ENCODE data around the gene MGAT5B. TPM values are rescaled to one million over a fixed set of nuclear protein-coding genes. Genes with fewer than 3 reads are reported as not detected.

MGAT5B gene
- total and polyA plus RNA-seq, 2 donors (not counting 1 experiment from before 2014, with no cell fraction given), result 0.15 to 37.8 TPM

DNA sequence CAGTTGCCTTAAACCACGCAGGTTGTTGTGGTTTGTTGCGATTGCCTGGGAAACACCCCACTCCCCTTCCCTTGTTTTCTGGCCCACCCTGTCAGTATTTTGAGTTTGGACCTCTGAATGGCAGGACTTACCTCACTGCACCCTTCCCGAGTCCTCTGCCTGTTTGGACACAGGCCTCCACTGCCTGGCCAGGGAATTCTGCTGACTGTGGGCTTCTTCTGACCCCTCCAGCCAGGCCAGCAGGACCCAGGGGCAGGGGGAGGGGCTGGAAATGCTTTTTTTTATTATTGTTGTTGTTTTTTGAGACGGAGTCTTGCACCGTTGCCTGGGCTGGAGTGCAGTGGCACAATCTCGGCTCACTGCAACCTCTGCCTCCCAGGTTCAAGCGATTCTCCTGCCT lies 4.2 kb upstream of the MGAT5B start:
- no peak overlapping the region for H2AFZ ChIP-seq (ENCODE audit: insufficient read depth, low read depth, low read length, poor library complexity, severe bottlenecking)
- WGBS (ENCODE audit: insufficient coverage), result 97% methylated on average over 4 of the region's 7 CpGs
- peaks cover 0 to 23% (median 6%) of the 10 kb centered on the region in 4 experiments for H3K27me3 ChIP-seq (replicated peaks in 1 of 4; ENCODE audit: control extremely low read depth in 1 of 4, control insufficient read depth in 3 of 4, insufficient read depth in 4 of 4, low read length in 3 of 4)
- H3K27me3 Mint-ChIP-seq, result peaks cover 35% of the 10 kb centered on the region
- H3K4me1 Mint-ChIP-seq, result peaks cover 5% of the 10 kb centered on the region
- no peak for DNase-seq
- TF ChIP-seq, protein P1, sequence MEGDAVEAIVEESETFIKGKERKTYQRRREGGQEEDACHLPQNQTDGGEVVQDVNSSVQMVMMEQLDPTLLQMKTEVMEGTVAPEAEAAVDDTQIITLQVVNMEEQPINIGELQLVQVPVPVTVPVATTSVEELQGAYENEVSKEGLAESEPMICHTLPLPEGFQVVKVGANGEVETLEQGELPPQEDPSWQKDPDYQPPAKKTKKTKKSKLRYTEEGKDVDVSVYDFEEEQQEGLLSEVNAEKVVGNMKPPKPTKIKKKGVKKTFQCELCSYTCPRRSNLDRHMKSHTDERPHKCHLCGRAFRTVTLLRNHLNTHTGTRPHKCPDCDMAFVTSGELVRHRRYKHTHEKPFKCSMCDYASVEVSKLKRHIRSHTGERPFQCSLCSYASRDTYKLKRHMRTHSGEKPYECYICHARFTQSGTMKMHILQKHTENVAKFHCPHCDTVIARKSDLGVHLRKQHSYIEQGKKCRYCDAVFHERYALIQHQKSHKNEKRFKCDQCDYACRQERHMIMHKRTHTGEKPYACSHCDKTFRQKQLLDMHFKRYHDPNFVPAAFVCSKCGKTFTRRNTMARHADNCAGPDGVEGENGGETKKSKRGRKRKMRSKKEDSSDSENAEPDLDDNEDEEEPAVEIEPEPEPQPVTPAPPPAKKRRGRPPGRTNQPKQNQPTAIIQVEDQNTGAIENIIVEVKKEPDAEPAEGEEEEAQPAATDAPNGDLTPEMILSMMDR (IDR thresholded peaks at IDR 0.05), result no peak
- TF ChIP-seq EZH2 (IDR thresholded peaks at IDR 0.05; ENCODE audit: borderline replicate concordance, insufficient read depth, low read depth, low read length, poor library complexity, severe bottlenecking), result no peak
- no peak overlapping the region for H3K4me3 ChIP-seq (ENCODE audit: control extremely low read depth in 1 of 5, extremely low read depth in 1 of 5, insufficient read depth in 1 of 5, low read depth in 2 of 5, low read length in 4 of 5)
- no peaks in the 10 kb centered on the region for H4K20me1 ChIP-seq (ENCODE audit: control insufficient read depth, insufficient read depth, low read length, poor library complexity, severe bottlenecking)
- POLR2A ChIA-PET, result no interaction called here
- H3K9ac ChIP-seq (ENCODE audit: low read length), result no peak overlapping the region
- H3K9me3 ChIP-seq (ENCODE audit: control extremely low read depth in 1 of 3, control insufficient read depth in 2 of 3, insufficient read depth in 1 of 3, low read length in 2 of 3), result no peaks in the 10 kb centered on the region
- CTCF ChIA-PET, result interaction anchor here (12.2 kb wide), 1 partner anchor 199 kb away, joined by 426 read pairs; no protein-coding TSS in a partner anchor
- H3K79me2 ChIP-seq (ENCODE audit: control insufficient read depth, insufficient read depth, low read length), result no peaks in the 10 kb centered on the region
- no peak for ATAC-seq (ENCODE audit: low read depth)
- H3K4me3 Mint-ChIP-seq, result no peak overlapping the region
- intact Hi-C loops (cut with micrococcal nuclease), result no loop called here
- no peaks in the 10 kb centered on the region for H3K36me3 ChIP-seq (replicated peaks in 1 of 2; ENCODE audit: control extremely low read depth in 1 of 2, control insufficient read depth in 1 of 2, extremely low read depth in 1 of 2, insufficient read depth in 2 of 2, low read length in 1 of 2)
- no peak overlapping the region for H3K27ac Mint-ChIP-seq
- H3K27ac ChIP-seq (ENCODE audit: low read length in 2 of 2), result no peak overlapping the region
- no peak overlapping the region for H3K4me2 ChIP-seq (replicated peaks; ENCODE audit: low read depth, low read length, poor library complexity, severe bottlenecking)
- no peaks in the 10 kb centered on the region for H3K9me3 Mint-ChIP-seq (ENCODE audit: insufficient read depth)
- peaks cover 7 to 8% of the 10 kb centered on the region in 2 donors for H3K4me1 ChIP-seq (ENCODE audit: control insufficient read depth in 2 of 2, insufficient read depth in 2 of 2, low read length in 2 of 2)

DNA sequence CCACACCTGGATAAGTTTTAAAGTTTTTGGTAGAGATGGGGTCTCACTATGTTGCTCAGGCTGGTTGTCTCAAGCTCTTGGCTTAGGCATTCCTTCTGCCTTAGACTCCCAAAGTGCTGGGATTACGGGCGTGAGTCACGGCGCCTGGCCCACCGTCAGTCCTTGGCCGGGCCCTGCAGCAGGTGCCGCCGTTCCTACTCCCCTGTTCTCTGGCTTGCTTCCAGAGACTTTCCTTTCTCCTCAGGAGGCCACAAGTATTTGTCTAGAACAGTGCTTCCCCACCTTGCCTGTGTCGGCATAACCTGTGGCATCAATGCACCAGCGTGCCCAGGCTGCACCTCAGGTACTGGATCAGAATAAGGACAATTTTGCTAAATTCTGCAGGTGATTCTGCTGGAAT lies 3.0 kb upstream of the MGAT5B start:
- no peak overlapping the region for H2AFZ ChIP-seq (ENCODE audit: insufficient read depth, low read depth, low read length, poor library complexity, severe bottlenecking)
- Mint-ChIP-seq H3K4me3 (no peak overlapping the region), H3K9me3 (ENCODE audit: insufficient read depth) (no peaks in the 10 kb centered on the region), H3K27me3 (peaks cover 36% of the 10 kb centered on the region), H3K4me1 (peaks cover 7% of the 10 kb centered on the region), H3K27ac (no peak overlapping the region)
- WGBS (ENCODE audit: insufficient coverage), result 93% methylated on average over 10 of the region's 10 CpGs
- ChIA-PET CTCF (interaction anchor here (0.8 to 12.2 kb wide), 3 partner anchors 23 to 223 kb away, joined by 3 to 426 read pairs (median 3); no protein-coding TSS in a partner anchor), POLR2A (no interaction called here)
- TF ChIP-seq, protein P1 (IDR thresholded peaks at IDR 0.05), result no peak
- TF ChIP-seq EZH2 (IDR thresholded peaks at IDR 0.05; ENCODE audit: borderline replicate concordance, insufficient read depth, low read depth, low read length, poor library complexity, severe bottlenecking), result no peak
- H3K27me3 ChIP-seq (replicated peaks in 1 of 4; ENCODE audit: control extremely low read depth in 1 of 4, control insufficient read depth in 3 of 4, insufficient read depth in 4 of 4, low read length in 3 of 4), result peaks cover 0 to 32% (median 9%) of the 10 kb centered on the region in 4 experiments
- ATAC-seq (ENCODE audit: low read depth), result no peak
- H3K27ac ChIP-seq (ENCODE audit: low read length in 2 of 2), result no peak overlapping the region
- H3K9me3 ChIP-seq (ENCODE audit: control extremely low read depth in 1 of 3, control insufficient read depth in 2 of 3, insufficient read depth in 1 of 3, low read length in 2 of 3), result no peaks in the 10 kb centered on the region
- no peaks in the 10 kb centered on the region for H3K36me3 ChIP-seq (replicated peaks in 1 of 2; ENCODE audit: control extremely low read depth in 1 of 2, control insufficient read depth in 1 of 2, extremely low read depth in 1 of 2, insufficient read depth in 2 of 2, low read length in 1 of 2)
- H3K4me2 ChIP-seq (replicated peaks; ENCODE audit: low read depth, low read length, poor library complexity, severe bottlenecking), result no peak overlapping the region
- H4K20me1 ChIP-seq (ENCODE audit: control insufficient read depth, insufficient read depth, low read length, poor library complexity, severe bottlenecking), result no peaks in the 10 kb centered on the region
- H3K9ac ChIP-seq (ENCODE audit: low read length), result no peak overlapping the region
- DNase-seq, result no peak
- H3K4me1 ChIP-seq (ENCODE audit: control insufficient read depth in 2 of 2, insufficient read depth in 2 of 2, low read length in 2 of 2), result peaks cover 12 to 17% of the 10 kb centered on the region in 2 donors
- no peaks in the 10 kb centered on the region for H3K79me2 ChIP-seq (ENCODE audit: control insufficient read depth, insufficient read depth, low read length)
- no peak overlapping the region for H3K4me3 ChIP-seq (ENCODE audit: control extremely low read depth in 1 of 5, extremely low read depth in 1 of 5, insufficient read depth in 1 of 5, low read depth in 2 of 5, low read length in 4 of 5)
- intact Hi-C loops (cut with micrococcal nuclease), result loop anchor here (5.0 kb wide), 1 partner anchor 92 kb away; no protein-coding TSS in a partner anchor

Measured in B cell (primary cell).